H1 (cell line): ENCODE measurements around the gene SIPA1L3. TPM values are rescaled to one million over a fixed set of nuclear protein-coding genes. Genes with fewer than 3 reads are reported as not detected.

Source experiments
- CTCF ChIA-PET: fragments of 300-600 bp; sonication (Branson Sonifier 250); formaldehyde crosslinking; loops from one replicate; lab custom pipeline; 2021; ENCODE audit not compliant: partially characterized antibody; lab: Charles Lee
- POLR2A ChIA-PET: fragments of 300-600 bp; sonication (Branson Sonifier 250); formaldehyde crosslinking; loops from one replicate; lab custom pipeline; 2021; ENCODE audit warnings: inconsistent platforms; ENCODE audit not compliant: partially characterized antibody; lab: Charles Lee
- DNase-seq, 2 experiments: peaks; one replicate each; pipeline versions ENCODE4 v3.0.0 to v3.0.0-alpha.2; 2010 to 2022; ENCODE audit warnings: low spot score in 2 of 2, low read depth in 1 of 2, mixed read lengths in 1 of 2
- FAIRE-seq: peaks from 2 replicates; lab custom pipeline; 2011; peaks lifted over from hg19 to GRCh38; lab: Jason Lieb, UNC
- H2AFZ ChIP-seq: 2 replicates; pipeline ENCODE4 v1.8.1; 2012; ENCODE audit warnings: low read length, inconsistent platforms
- H2AK5ac ChIP-seq: 2 replicates; pipeline ENCODE4 v1.6.1; 2013; ENCODE audit warnings: low read depth, low read length
- H2BK120ac ChIP-seq: replicated peaks from 2 replicates; pipeline ENCODE3; 2013; ENCODE audit warnings: low read depth, low read length, inconsistent platforms
- H2BK12ac ChIP-seq: 2 replicates; pipeline ENCODE4 v1.6.1; 2013; ENCODE audit warnings: low read depth, low read length
- H2BK15ac ChIP-seq: 2 replicates; pipeline ENCODE4 v1.6.1; 2013; ENCODE audit warnings: low read length
- H2BK20ac ChIP-seq: 2 replicates; pipeline ENCODE4 v1.6.1; 2013; ENCODE audit warnings: low read length
- H2BK5ac ChIP-seq: 2 replicates; pipeline ENCODE4 v1.6.1; 2013; ENCODE audit warnings: low read depth, low read length
- H3K14ac ChIP-seq: 2 replicates; pipeline ENCODE4 v1.6.1; 2013; ENCODE audit warnings: inconsistent platforms; ENCODE audit not compliant: insufficient read length
- H3K18ac ChIP-seq: 2 replicates; pipeline ENCODE4 v1.6.1; 2013; ENCODE audit warnings: low read length; ENCODE audit errors: extremely low read depth
- H3K23ac ChIP-seq: 2 replicates; pipeline ENCODE4 v1.6.1; 2013; ENCODE audit warnings: inconsistent platforms; ENCODE audit not compliant: insufficient read length
- H3K23me2 ChIP-seq: 2 replicates; pipeline ENCODE4 v1.6.1; 2013; ENCODE audit warnings: low read depth, low read length
- H3K27ac ChIP-seq: 2 replicates; pipeline ENCODE4 v1.6.1; 2011; ENCODE audit warnings: low read depth, low read length, inconsistent platforms
- H3K27me3 ChIP-seq, 4 experiments: replicated peaks in 1 of 4; 1 replicate in 1 of 4; 2 replicates in 3 of 4; pipeline versions ENCODE4 v1.6.1 to v1.8.1; 2011 to 2013; ENCODE audit warnings: low read length in 3 of 4, mild to moderate bottlenecking in 3 of 4, inconsistent platforms in 2 of 4, mixed read lengths in 2 of 4, moderate library complexity in 1 of 4; ENCODE audit not compliant: control insufficient read depth in 3 of 4, insufficient read depth in 3 of 4; ENCODE audit errors: extremely low read depth in 1 of 4
- H3K36me3 ChIP-seq, 4 experiments: 2 replicates each; pipeline versions ENCODE4 v1.6.1 to v1.8.1; 2011 to 2013; ENCODE audit warnings: mild to moderate bottlenecking in 4 of 4, low read length in 3 of 4, moderate library complexity in 2 of 4, control low read depth in 1 of 4, inconsistent platforms in 1 of 4; ENCODE audit not compliant: insufficient read depth in 4 of 4, control insufficient read depth in 2 of 4
- H3K4ac ChIP-seq: replicated peaks from 2 replicates; pipeline ENCODE3; 2013; ENCODE audit warnings: low read length, low read depth, mixed read lengths, inconsistent platforms; ENCODE audit not compliant: insufficient read length
- H3K4me1 ChIP-seq, 4 experiments: replicated peaks in 1 of 4; 1 replicate in 1 of 4; 2 replicates in 3 of 4; pipeline versions ENCODE4 v1.6.1 to v1.8.1; 2011 to 2013; ENCODE audit warnings: low read length in 3 of 4, inconsistent platforms in 2 of 4, mixed read lengths in 1 of 4; ENCODE audit not compliant: insufficient read depth in 4 of 4, control insufficient read depth in 3 of 4
- H3K4me2 ChIP-seq, 2 experiments: 2 replicates each; pipeline versions ENCODE4 v1.6.1 to v1.8.1; 2011 to 2013; ENCODE audit warnings: low read depth in 2 of 2, low read length in 2 of 2, control low read depth in 1 of 2, inconsistent platforms in 1 of 2, mild to moderate bottlenecking in 1 of 2; ENCODE audit not compliant: insufficient read depth in 1 of 2
- H3K4me3 ChIP-seq, 4 experiments: fragments of 200-600, 300-600 bp in 1 of 4; sonication (generic), shearing (Covaris generic), sonication (Bioruptor Twin) in 1 of 4; 2 replicates each; pipeline versions ENCODE4 v1.5.1 to v1.8.1; 2011 to 2016; ENCODE audit warnings: low read length in 4 of 4, low read depth in 3 of 4, control low read depth in 2 of 4, inconsistent platforms in 2 of 4, mild to moderate bottlenecking in 2 of 4, mixed read lengths in 1 of 4, moderate library complexity in 1 of 4; ENCODE audit not compliant: insufficient read depth in 2 of 4; ENCODE audit errors: extremely low read depth in 1 of 4
- H3K56ac ChIP-seq: replicated peaks from 2 replicates; pipeline ENCODE3; 2013; ENCODE audit warnings: low read depth, mild to moderate bottlenecking, mixed read lengths, low read length, inconsistent platforms; ENCODE audit not compliant: insufficient read length
- H3K79me1 ChIP-seq: 2 replicates; pipeline ENCODE4 v1.6.1; 2013; ENCODE audit warnings: low read depth, low read length, control low read depth
- H3K79me2 ChIP-seq, 2 experiments: 2 replicates each; pipeline versions ENCODE4 v1.6.1 to v1.8.1; 2012 to 2013; ENCODE audit warnings: low read length in 2 of 2, mild to moderate bottlenecking in 2 of 2, inconsistent platforms in 1 of 2; ENCODE audit not compliant: insufficient read depth in 2 of 2, control insufficient read depth in 1 of 2
- H3K9ac ChIP-seq, 4 experiments: replicated peaks in 1 of 4; 1 replicate in 1 of 4; 2 replicates in 3 of 4; pipeline versions ENCODE4 v1.6.1 to v1.8.1; 2011 to 2013; ENCODE audit warnings: low read depth in 3 of 4, low read length in 3 of 4, control low read depth in 2 of 4, mild to moderate bottlenecking in 2 of 4, moderate library complexity in 2 of 4, inconsistent platforms in 1 of 4; ENCODE audit errors: extremely low read depth in 1 of 4
- H3K9me3 ChIP-seq, 2 experiments: 2 replicates each; pipeline versions ENCODE4 v1.6.1 to v1.8.1; 2012 to 2013; ENCODE audit warnings: mild to moderate bottlenecking in 2 of 2, moderate library complexity in 2 of 2, control low read depth in 1 of 2, inconsistent platforms in 1 of 2, low read depth in 1 of 2, low read length in 1 of 2, mixed read lengths in 1 of 2; ENCODE audit not compliant: insufficient read depth in 2 of 2
- H4K20me1 ChIP-seq, 2 experiments: replicated peaks in 1 of 2; 2 replicates each; pipeline versions ENCODE3 to v1.8.1; 2011 to 2013; ENCODE audit warnings: inconsistent platforms in 2 of 2, low read length in 2 of 2, mild to moderate bottlenecking in 1 of 2; ENCODE audit not compliant: insufficient read depth in 2 of 2, control insufficient read depth in 1 of 2
- H4K5ac ChIP-seq: 2 replicates; pipeline ENCODE4 v1.6.1; 2013; ENCODE audit warnings: low read length, low read depth, mixed read lengths, inconsistent platforms; ENCODE audit not compliant: insufficient read length
- H4K8ac ChIP-seq: 2 replicates; pipeline ENCODE4 v1.8.0; 2013; ENCODE audit warnings: mild to moderate bottlenecking, moderate library complexity, low read length, inconsistent platforms; ENCODE audit not compliant: insufficient read depth; ENCODE audit errors: extremely low read depth
- H4K91ac ChIP-seq: replicated peaks from 2 replicates; pipeline ENCODE3; 2013; ENCODE audit warnings: low read length, mixed read lengths, inconsistent platforms; ENCODE audit not compliant: insufficient read length
- ASH2L ChIP-seq: fragments of 200-600, 300-600 bp; sonication (generic); IDR thresholded peaks from one replicate; pipeline ENCODE4 v1.7.1; 2017; ENCODE audit warnings: low read length
- ATF3 ChIP-seq: IDR thresholded peaks from 2 replicates; pipeline ENCODE4 v1.6.1; 2011; ENCODE audit warnings: low read depth, mild to moderate bottlenecking, low read length; ENCODE audit not compliant: insufficient read depth
- BACH1 ChIP-seq: IDR thresholded peaks from 2 replicates; pipeline ENCODE4 v1.6.1; 2012; ENCODE audit warnings: low read length, improper control_type of control experiment
- GTF2F1 ChIP-seq: IDR thresholded peaks from 2 replicates; pipeline ENCODE4 v1.6.1; 2012; ENCODE audit warnings: low read depth, low read length, improper control_type of control experiment, borderline replicate concordance
- WGBS, 2 experiments: shearing (Covaris generic) in 1 of 2; methylation state at CpG; one replicate each; pipeline versions ENCODE4 v1.1.6 to v1.1.7; 2013 to 2015; ENCODE audit warnings: low lambda C conversion rate in 2 of 2, mixed read lengths in 2 of 2, inconsistent platforms in 1 of 2, low coverage in 1 of 2, missing lambda C conversion rate in 1 of 2; ENCODE audit not compliant: insufficient replicate concordance in 2 of 2, insufficient coverage in 1 of 2, insufficient read length in 1 of 2; ENCODE audit errors: extremely low coverage in 1 of 2, missing lambda C conversion rate in 1 of 2; 5-methylcytosine and 5-hydroxymethylcytosine counted together
- polyA plus RNA-seq, 7 experiments: library from polyadenylated mRNA; depleted of rRNA in 3 of 7; stranded (reverse) in 5 of 7; unstranded in 2 of 7; fragments of >200 nt in 5 of 7; fragments of 200-250 nt in 2 of 7; gene quantifications; 1 replicate in 5 of 7; 2 replicates in 1 of 7; 4 replicates in 1 of 7; pipeline versions ENCODE4 v1.2.1 to v1.2.3, GENCODE V29; 2011 to 2013; ENCODE audit warnings: missing spikeins in 2 of 7, mixed read lengths in 2 of 7
- total RNA-seq: library from RNA; stranded (reverse); fragmentation: NEBNext Ultra II Directional; extraction: Animal tissue kit (Norgen Biotek cat#: 25700); gene quantifications from 2 replicates; pipeline ENCODE4 v1.2.1, GENCODE V29; 2021
- TF ChIP-seq, protein P1 (sequence below), 3 experiments: IDR thresholded peaks; 1 replicate in 2 of 3; 2 replicates in 1 of 3; pipeline versions ENCODE4 v1.5.1 to v1.6.1; 2011; ENCODE audit warnings: low read length in 3 of 3, mild to moderate bottlenecking in 3 of 3, inconsistent platforms in 2 of 3, low read depth in 1 of 3, moderate library complexity in 1 of 3; ENCODE audit not compliant: insufficient read depth in 1 of 3; ENCODE audit errors: control extremely low read depth in 1 of 3
- TF ChIP-seq, protein P2 (sequence below): IDR thresholded peaks from 2 replicates; pipeline ENCODE4 v1.6.1; 2011; ENCODE audit warnings: low read length, improper control_type of control experiment

The SIPA1L3 gene
- total and polyA plus RNA-seq, 2 of the 8 experiments (the other 6 are each of a cell fraction or from before 2014, with no cell fraction given) = 15.0 to 54.9 TPM

DNA sequence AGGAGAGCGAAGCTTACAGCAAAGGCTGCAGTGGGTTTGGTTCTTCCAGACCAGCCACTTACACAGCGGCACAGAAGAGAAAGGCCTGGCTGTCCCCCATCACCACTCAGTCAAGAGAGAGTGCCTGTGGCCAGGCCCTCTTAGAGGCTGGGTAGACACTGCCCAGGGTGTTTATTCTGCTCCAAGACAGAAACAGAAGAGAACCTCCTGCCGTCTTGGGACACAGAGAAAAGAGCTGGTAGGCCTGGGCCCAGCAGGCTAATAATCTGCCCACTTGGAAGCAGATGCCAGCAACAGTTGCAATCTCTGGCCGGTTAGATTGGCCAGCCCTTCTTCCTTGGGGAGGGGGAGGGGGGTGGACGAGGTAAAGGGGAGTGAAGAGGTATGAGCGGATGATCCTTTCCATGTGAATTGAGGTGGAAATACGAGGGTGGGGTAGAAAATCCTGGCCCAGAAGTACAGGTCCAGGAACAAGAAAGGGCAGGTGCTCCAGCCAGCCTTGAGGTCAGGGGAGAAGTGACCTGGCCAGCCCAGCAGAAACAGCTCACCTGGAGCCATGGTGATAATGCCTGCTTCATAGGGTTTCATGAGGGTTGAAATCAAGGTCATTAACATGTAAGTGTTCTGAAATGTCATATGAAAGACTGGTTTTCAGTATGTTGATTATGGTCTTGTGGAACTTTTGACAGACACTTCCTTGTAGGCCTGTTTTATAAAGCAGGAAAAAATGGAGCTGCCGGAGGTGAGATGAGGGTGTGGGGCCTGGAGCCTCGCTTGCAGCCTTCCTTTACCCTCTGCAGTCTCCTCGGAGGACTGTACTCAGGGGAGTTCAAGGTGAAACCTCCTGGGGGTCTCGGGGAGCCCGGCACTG is 116.9 kb downstream of the SIPA1L3 start:
- Histone ChIP-seq H3K4me3 (no peak overlapping the region), H3K9me3 (no peaks in the 10 kb centered on the region), H3K56ac (no peak overlapping the region), H3K4ac (no peak overlapping the region), H3K4me2 (no peak overlapping the region), H4K8ac (peak overlapping the region; percentile 1; the same call in 1 of the 2 replicates), H2AFZ (no peak overlapping the region), H4K91ac (no peak overlapping the region), H2BK20ac (no peak overlapping the region), H3K4me1 (peaks cover 0 to 13% (median 6%) of the 10 kb centered on the region in 4 experiments; a peak in 5 of 7 replicates), H2AK5ac (no peak overlapping the region; the same call in 1 of the 2 replicates), H2BK15ac (no peak overlapping the region), H2BK120ac (no peak overlapping the region), H3K79me1 (peaks cover 12% of the 10 kb centered on the region), H3K36me3 (no peaks in the 10 kb centered on the region), H3K79me2 (peaks cover 0 to 26% of the 10 kb centered on the region in 2 experiments; a peak in 2 of 4 replicates), H3K23ac (no peak overlapping the region), H3K23me2 (no peaks in the 10 kb centered on the region), H2BK5ac (no peak overlapping the region), H2BK12ac (no peak overlapping the region), H4K20me1 (peaks cover 2% of the 10 kb centered on the region in 2 experiments), H3K18ac (no peak overlapping the region), H3K9ac (no peak overlapping the region), H3K27ac (no peak overlapping the region), H4K5ac (no peak overlapping the region), H3K14ac (no peak overlapping the region), H3K27me3 (no peaks in the 10 kb centered on the region)
- DNase-seq (no peak), FAIRE-seq (no peak)
- ChIA-PET CTCF (interaction anchor here (0.8 to 2.1 kb wide), 6 partner anchors 10 to 118 kb away, joined by 3 to 6 read pairs (median 4); no protein-coding TSS in a partner anchor), POLR2A (interaction anchor here (1.1 to 2.4 kb wide), 7 partner anchors 10 to 118 kb away, joined by 3 to 11 read pairs (median 6); partner anchors contain the start of genes SIPA1L3 and WDR87)
- WGBS, 2 experiments = 74 to 100% methylated on average over 2 to 9 of the region's 12 CpGs
- no peak for TF ChIP-seq ATF3
- TF ChIP-seq, protein P1, sequence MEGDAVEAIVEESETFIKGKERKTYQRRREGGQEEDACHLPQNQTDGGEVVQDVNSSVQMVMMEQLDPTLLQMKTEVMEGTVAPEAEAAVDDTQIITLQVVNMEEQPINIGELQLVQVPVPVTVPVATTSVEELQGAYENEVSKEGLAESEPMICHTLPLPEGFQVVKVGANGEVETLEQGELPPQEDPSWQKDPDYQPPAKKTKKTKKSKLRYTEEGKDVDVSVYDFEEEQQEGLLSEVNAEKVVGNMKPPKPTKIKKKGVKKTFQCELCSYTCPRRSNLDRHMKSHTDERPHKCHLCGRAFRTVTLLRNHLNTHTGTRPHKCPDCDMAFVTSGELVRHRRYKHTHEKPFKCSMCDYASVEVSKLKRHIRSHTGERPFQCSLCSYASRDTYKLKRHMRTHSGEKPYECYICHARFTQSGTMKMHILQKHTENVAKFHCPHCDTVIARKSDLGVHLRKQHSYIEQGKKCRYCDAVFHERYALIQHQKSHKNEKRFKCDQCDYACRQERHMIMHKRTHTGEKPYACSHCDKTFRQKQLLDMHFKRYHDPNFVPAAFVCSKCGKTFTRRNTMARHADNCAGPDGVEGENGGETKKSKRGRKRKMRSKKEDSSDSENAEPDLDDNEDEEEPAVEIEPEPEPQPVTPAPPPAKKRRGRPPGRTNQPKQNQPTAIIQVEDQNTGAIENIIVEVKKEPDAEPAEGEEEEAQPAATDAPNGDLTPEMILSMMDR (IDR thresholded peaks at IDR 0.05; ENCODE audit: control extremely low read depth in 1 of 3, insufficient read depth in 1 of 3, low read depth in 1 of 3, low read length in 3 of 3) = no peak
- TF ChIP-seq BACH1 = no peak
- TF ChIP-seq, protein P2, sequence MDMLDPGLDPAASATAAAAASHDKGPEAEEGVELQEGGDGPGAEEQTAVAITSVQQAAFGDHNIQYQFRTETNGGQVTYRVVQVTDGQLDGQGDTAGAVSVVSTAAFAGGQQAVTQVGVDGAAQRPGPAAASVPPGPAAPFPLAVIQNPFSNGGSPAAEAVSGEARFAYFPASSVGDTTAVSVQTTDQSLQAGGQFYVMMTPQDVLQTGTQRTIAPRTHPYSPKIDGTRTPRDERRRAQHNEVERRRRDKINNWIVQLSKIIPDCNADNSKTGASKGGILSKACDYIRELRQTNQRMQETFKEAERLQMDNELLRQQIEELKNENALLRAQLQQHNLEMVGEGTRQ = no peak
- no peak for TF ChIP-seq ASH2L
- TF ChIP-seq GTF2F1 = no peak
